ENCODE results near the gene S100A4. TPM values are rescaled to one million over a fixed set of nuclear protein-coding genes. Genes with fewer than 3 reads are reported as not detected.

S100A4 gene
- total RNA-seq, 2 experiments from 2014 or later: 109 to 118 TPM

DNA sequence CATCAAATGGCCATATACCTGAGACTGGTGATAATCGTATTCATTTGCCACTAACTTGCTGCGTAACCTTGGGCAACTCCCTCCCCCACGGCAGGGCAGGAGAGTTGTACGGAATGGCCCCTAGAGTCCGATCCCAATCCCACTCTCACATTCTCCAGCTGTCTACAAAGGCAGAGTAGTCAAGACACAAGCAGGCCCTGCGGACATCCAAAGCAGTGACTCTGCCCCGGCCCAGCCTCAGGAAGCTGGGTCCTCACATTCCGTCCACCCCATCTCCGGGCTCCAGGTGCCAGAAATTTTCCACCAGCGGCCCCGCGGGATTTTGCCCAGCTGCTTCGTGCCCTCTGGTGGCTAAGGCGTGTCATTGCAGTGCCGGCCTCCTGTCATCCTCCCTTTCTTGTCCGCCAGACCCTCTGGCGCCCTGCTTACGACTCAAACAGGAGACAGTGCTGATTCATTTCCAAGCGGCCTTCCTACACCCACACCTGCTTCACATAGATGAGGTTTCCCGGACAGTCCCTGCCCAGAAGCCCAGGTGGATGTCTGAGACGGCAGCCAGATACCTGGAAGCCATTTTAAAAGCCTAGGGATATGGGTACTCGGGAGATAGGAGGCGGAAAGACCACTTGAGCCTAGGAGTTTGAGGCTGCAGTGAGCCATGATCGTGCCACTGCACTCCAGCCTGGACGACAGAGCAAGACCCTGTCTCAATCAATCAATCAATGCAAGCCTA is 22.9 kb upstream of the S100A4 start:
- intact Hi-C loops (cut with micrococcal nuclease): loop anchor here (2.0 kb wide), 1 partner anchor 36 kb away; no protein-coding TSS in a partner anchor
- TF ChIP-seq, protein P1, sequence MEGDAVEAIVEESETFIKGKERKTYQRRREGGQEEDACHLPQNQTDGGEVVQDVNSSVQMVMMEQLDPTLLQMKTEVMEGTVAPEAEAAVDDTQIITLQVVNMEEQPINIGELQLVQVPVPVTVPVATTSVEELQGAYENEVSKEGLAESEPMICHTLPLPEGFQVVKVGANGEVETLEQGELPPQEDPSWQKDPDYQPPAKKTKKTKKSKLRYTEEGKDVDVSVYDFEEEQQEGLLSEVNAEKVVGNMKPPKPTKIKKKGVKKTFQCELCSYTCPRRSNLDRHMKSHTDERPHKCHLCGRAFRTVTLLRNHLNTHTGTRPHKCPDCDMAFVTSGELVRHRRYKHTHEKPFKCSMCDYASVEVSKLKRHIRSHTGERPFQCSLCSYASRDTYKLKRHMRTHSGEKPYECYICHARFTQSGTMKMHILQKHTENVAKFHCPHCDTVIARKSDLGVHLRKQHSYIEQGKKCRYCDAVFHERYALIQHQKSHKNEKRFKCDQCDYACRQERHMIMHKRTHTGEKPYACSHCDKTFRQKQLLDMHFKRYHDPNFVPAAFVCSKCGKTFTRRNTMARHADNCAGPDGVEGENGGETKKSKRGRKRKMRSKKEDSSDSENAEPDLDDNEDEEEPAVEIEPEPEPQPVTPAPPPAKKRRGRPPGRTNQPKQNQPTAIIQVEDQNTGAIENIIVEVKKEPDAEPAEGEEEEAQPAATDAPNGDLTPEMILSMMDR (IDR thresholded peaks at IDR 0.05): peak; percentile 99
- ATAC-seq: peak; percentile 32

DNA sequence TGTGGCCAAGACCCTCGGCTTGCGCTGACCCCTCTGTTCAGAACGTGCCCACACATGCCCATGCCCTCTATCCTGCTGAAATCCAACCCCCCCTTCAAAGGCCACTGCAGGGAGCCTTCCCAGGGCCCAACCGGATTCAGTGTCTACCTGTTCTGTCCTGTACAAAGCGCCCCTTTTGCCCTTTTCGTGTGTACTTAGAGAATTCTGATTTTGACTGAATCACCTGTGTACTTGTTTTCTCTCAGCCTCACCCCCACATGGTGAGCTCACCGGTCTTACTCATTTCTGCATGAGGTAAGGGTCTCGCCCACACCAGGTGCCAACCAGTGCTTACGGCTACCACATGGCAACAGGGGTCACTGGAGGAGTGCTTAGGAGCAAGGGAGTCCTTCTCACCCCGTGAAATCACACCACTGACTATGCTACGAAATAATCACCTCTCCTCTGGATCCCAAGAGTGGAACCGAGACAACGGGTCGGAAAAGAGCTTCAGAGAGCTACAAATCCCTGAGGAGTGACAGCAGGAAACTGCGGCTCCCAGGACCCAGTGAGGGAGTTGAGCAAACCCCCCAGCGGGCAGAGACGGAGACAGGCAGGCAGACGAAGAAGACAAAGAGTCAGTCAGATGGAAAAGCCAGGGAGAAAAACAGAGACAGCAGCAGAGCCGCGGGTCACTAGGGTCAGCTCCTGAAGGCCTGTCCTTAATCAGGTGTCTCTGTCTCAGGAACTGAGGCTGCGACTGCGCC is 22.2 kb upstream of the S100A4 start:
- Mint-ChIP-seq H3K27ac (peak overlapping the region; percentile 37), H3K9me3 (no peaks in the 10 kb centered on the region), H3K4me1 (ENCODE audit: low read depth) (peaks cover 48% of the 10 kb centered on the region), H3K27me3 (no peaks in the 10 kb centered on the region), H3K4me3 (no peak overlapping the region), H3K36me3 (ENCODE audit: low read depth) (no peaks in the 10 kb centered on the region)
- intact Hi-C loops (cut with micrococcal nuclease): loop anchor here (2.0 kb wide), 1 partner anchor 35 kb away; no protein-coding TSS in a partner anchor
- ChIA-PET CTCF (interaction anchor here (0.7 to 7.7 kb wide), 30 partner anchors 9 to 104 kb away, joined by 3 to 191 read pairs (median 4); partner anchors contain the start of genes CHTOP, ILF2, S100A14 and S100A4), POLR2A (interaction anchor here (0.8 to 6.3 kb wide), 7 partner anchors 8 to 56 kb away, joined by 3 to 80 read pairs (median 3); partner anchors contain the start of genes S100A4 and S100A6)
- peak; percentile 86 for DNase-seq
- peak; percentile 25 for ATAC-seq
- TF ChIP-seq, protein P1 (IDR thresholded peaks at IDR 0.05): no peak

More for the DNA sequence above, 22.9 kb upstream of the S100A4 start:
- Mint-ChIP-seq H3K4me3 (peak overlapping the region; percentile 29), H3K27ac (peak overlapping the region; percentile 63), H3K27me3 (no peaks in the 10 kb centered on the region), H3K9me3 (no peaks in the 10 kb centered on the region), H3K4me1 (ENCODE audit: low read depth) (peaks cover 55% of the 10 kb centered on the region), H3K36me3 (ENCODE audit: low read depth) (no peaks in the 10 kb centered on the region)
- ChIA-PET CTCF (interaction anchor here (0.7 to 7.7 kb wide), 32 partner anchors 9 to 103 kb away, joined by 3 to 191 read pairs (median 4); partner anchors contain the start of genes CHTOP, ILF2, S100A14 and S100A4), POLR2A (interaction anchor here (0.8 to 6.3 kb wide), 7 partner anchors 9 to 56 kb away, joined by 3 to 80 read pairs (median 3); partner anchors contain the start of genes S100A4 and S100A6)
- peak; percentile 90 for DNase-seq

DNA sequence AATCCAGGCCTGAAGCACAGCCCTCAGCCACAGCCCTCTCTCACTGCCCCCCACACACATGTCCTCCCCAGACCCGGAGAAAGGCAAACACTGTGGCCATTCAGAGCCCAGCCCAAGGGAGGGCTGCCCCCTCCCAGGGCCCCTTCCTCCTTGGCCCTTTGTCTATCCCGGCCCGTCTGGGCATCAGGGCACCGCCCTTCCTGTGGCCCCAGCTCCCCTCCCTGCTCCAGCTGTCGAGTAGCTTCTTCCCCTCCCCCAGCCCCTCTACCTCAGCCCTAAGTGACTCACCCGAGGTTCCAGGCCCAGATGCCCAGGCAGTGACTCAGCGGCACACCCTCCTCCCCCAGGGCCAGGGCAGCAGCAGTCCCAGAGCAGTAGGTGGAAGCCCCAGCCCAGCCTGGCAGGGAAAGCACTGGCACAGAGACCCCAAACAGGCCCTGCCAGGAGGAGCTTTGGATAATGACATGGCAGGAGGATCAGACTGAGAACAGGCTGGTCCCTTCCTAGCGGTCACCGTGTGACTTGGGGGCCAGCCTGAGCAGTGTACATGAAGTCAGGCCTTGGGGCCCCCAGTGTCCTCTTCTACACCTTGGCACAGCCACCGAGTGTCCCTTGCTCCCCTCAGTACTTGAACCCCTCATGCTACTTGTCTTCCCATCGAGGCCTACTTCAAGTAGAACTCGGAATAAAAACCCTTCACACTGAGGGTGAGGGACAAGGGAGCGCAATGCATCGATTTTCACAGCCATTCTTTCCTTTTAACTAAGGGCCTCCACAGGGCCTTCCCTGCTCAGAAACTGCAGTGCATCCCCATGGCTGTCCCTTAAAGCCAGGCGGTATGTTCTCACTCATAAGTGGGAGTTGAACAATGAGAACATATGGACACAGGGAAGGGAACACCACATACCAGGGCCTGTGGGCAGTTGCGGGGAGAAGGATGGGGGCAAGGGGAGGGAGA is 21.1 kb upstream of the S100A4 start:
- Mint-ChIP-seq H3K4me1 (ENCODE audit: low read depth) (peaks cover 38% of the 10 kb centered on the region), H3K36me3 (ENCODE audit: low read depth) (no peaks in the 10 kb centered on the region)
- POLR2A ChIA-PET: interaction anchor here (1.0 to 1.8 kb wide), 8 partner anchors 22 to 101 kb away, joined by 3 to 9 read pairs (median 6); partner anchors contain the start of genes CHTOP, S100A4, S100A5 and S100A6

More for the DNA sequence above, 21.1 kb upstream of the S100A4 start:
- TF ChIP-seq, protein P1 (IDR thresholded peaks at IDR 0.05): no peak
- H3K27ac Mint-ChIP-seq: peak overlapping the region; percentile 84
- intact Hi-C loops (cut with micrococcal nuclease): loop anchor here (1.0 kb wide), 1 partner anchor 55 kb away; no protein-coding TSS in a partner anchor
- DNase-seq: peak; percentile 95
- peak; percentile 87 for ATAC-seq
- no peak overlapping the region for H3K4me3 Mint-ChIP-seq
- H3K27me3 Mint-ChIP-seq: no peaks in the 10 kb centered on the region
- no peaks in the 10 kb centered on the region for H3K9me3 Mint-ChIP-seq
- CTCF ChIA-PET: interaction anchor here (0.8 to 7.1 kb wide), 8 partner anchors 9 to 56 kb away, joined by 3 to 49 read pairs (median 6); partner anchors contain the start of genes S100A4 and S100A6

Data from activated CD8-positive, alpha-beta T cell treated with anti-CD3 and anti-CD28 coated beads for 36 hours (primary cell).